Coronary artery (tissue), 2 donors: ENCODE results near the gene TMA7.
"Not testable (repeated sequence)": the region's sequence is repeated elsewhere in the genome, so short reads cannot be mapped to it uniquely, and the experiment has no call there.

Source experiments
- DNase-seq: peaks from one replicate; pipeline ENCODE4 v3.0.0-alpha.2; 2017; ENCODE audit warnings: low spot score
- H3K27ac ChIP-seq, 2 donors: fragments of 200-600 bp; sonication (generic); one replicate each; pipeline ENCODE4 v1.5.1; 2016 to 2019
- H3K4me3 ChIP-seq: fragments of 200-600 bp; sonication (generic); 2 replicates; pipeline ENCODE4 v1.5.1; 2016; ENCODE audit warnings: mild to moderate bottlenecking, moderate library complexity
- CTCF ChIP-seq: fragments of 200-600 bp; sonication (generic); IDR thresholded peaks from one replicate; pipeline ENCODE4 v1.5.1; 2019; ENCODE audit warnings: antibody characterized with exemption

TMA7 gene

GRCh38 chr3:48474619-48475018, 34.6 kb downstream of the TMA7 start:
- no peak overlapping the region for H3K27ac ChIP-seq
- H3K4me3 ChIP-seq: no peak overlapping the region
- DNase-seq: no peak
- no peak for TF ChIP-seq CTCF

GRCh38 chr3:48475188-48475587, 35.1 kb downstream of the TMA7 start:
- TF ChIP-seq CTCF: no peak
- Histone ChIP-seq H3K27ac (no peak overlapping the region), H3K4me3 (no peak overlapping the region)
- DNase-seq: no peak

- Histone ChIP-seq H3K27ac (no peak overlapping the region), H3K4me3 (no peak overlapping the region)
- no peak for DNase-seq
- TF ChIP-seq CTCF: no peak
Observed at GRCh38 chr3:48476426-48477053, 36.5 kb downstream of the TMA7 start.

- peak overlapping the region in 1 of 2 donors; percentile 10 for H3K27ac ChIP-seq
- H3K4me3 ChIP-seq: no peak overlapping the region
- no peak for TF ChIP-seq CTCF
- DNase-seq: no peak
Observed at GRCh38 chr3:48477959-48478520, 38.0 kb downstream of the TMA7 start.

- Histone ChIP-seq H3K27ac (peak overlapping the region in 1 of 2 donors; percentile 10), H3K4me3 (no peak overlapping the region)
- DNase-seq: no peak
- TF ChIP-seq CTCF: no peak
Observed at GRCh38 chr3:48478626-48479555, 38.8 kb downstream of the TMA7 start.

DNA sequence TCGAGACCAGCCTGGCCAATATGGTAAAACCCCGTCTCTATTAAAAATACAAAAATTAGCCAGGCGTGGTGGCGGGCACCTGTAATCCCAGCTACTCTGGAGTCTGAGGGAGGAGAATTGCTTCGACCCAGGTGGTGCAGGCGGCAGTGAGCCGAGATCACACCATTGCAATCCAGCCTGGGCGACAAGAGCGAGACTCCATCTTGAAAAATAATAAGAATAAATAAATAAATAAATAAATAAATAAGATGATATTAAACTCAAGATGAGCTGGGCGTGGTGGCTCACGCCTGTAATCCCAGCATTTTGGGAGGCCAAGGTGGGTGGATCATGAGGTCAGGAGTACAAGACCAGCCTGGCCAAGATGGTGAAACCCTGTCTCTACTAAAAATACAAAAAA, 40.8 kb downstream of the TMA7 start:
- not testable (repeated sequence) for DNase-seq, H3K27ac ChIP-seq, H3K4me3 ChIP-seq

GRCh38 chr3:48482822-48483221, 42.8 kb downstream of the TMA7 start:
- not testable (repeated sequence) for H3K4me3 ChIP-seq, DNase-seq, H3K27ac ChIP-seq

DNA sequence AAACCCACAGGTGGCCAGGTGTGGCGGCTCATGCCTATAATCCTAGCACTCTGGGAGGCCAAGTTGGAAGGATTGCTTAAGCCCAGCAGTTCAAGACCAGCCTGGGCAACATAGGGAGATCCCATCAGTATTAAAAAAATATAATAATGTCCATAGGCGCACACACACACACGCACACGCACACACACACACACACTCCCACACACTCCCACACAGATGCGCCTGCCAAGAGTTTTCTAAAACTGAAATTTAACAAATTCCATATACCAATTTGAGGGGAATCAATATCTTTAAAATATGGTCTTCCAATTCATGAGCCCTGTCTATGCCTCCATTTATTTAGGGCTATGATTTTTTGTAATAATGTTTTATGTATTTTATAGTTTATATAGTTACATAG, 46.9 kb downstream of the TMA7 start:
- no peak for TF ChIP-seq CTCF
- Histone ChIP-seq H3K4me3 (no peak overlapping the region), H3K27ac (no peak overlapping the region)
- no peak for DNase-seq
